Measurements from ENCODE around the gene GRIA3. TPM values are rescaled to one million over a fixed set of nuclear protein-coding genes. Genes with fewer than 3 reads are reported as not detected.
"Not testable (repeated sequence)": the region's sequence is repeated elsewhere in the genome, so short reads cannot be mapped to it uniquely, and the experiment has no call there.

GRIA3 gene
- total RNA-seq, 1 donor from 2014 or later, result 0.26 TPM

DNA sequence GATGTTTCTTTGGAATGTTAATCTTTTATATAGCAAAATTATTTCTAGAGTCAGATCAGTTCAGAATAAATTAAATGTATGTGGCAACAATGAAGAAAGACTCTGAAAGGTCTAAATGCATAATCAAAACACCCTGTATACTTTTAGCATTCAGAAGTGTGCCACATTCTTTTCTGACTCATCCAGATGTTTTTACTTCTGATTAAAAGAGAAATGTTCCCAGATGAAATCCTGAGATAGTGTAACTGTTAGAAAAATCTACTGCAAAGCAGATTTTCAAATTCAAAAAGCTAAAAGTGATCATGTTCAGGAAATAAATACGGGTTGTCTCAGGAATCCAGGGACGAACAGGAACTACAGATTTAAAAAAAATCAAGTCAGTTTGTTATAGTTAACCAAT, 241.4 kb downstream of the GRIA3 start:
- no peak for FAIRE-seq
- DNase-seq (ENCODE audit: low read depth), result peak; percentile 17
- H3K27me3 ChIP-seq (ENCODE audit: control insufficient read depth, insufficient read depth, low read length), result no peaks in the 10 kb centered on the region
- H3K36me3 ChIP-seq (ENCODE audit: control insufficient read depth, insufficient read depth, low read length), result no peaks in the 10 kb centered on the region
- no peak for TF ChIP-seq CTCF (IDR thresholded peaks at IDR 0.05; ENCODE audit: insufficient read depth, low read length, severe bottlenecking)
- no peak overlapping the region for H3K4me3 ChIP-seq (ENCODE audit: low read depth, low read length)

DNA sequence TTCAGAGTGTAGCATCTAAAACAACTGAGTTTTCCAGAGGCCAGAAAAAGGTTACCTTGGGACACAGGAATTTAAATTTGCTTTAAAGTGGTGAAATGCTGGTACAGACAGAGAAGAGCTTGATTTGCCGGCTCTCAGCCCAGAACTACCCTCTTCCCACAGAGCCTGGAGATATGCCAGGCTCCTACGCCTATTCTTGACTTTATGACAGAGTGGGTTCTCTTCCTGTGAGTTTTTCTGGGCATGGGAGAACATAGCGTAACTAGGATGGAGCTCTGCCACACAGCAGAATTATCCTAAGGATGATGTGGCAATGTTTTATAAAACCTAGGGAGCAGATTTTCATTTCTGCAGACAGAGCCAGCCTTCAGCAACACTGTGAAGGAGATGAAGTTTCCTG, 241.8 kb downstream of the GRIA3 start:
- H3K4me3 ChIP-seq (ENCODE audit: low read depth, low read length), result no peak overlapping the region
- no peaks in the 10 kb centered on the region for H3K36me3 ChIP-seq (ENCODE audit: control insufficient read depth, insufficient read depth, low read length)
- FAIRE-seq, result no peak
- no peak for TF ChIP-seq CTCF (IDR thresholded peaks at IDR 0.05; ENCODE audit: insufficient read depth, low read length, severe bottlenecking)
- DNase-seq (ENCODE audit: low read depth), result peak; percentile 38
- H3K27me3 ChIP-seq (ENCODE audit: control insufficient read depth, insufficient read depth, low read length), result no peaks in the 10 kb centered on the region

DNA sequence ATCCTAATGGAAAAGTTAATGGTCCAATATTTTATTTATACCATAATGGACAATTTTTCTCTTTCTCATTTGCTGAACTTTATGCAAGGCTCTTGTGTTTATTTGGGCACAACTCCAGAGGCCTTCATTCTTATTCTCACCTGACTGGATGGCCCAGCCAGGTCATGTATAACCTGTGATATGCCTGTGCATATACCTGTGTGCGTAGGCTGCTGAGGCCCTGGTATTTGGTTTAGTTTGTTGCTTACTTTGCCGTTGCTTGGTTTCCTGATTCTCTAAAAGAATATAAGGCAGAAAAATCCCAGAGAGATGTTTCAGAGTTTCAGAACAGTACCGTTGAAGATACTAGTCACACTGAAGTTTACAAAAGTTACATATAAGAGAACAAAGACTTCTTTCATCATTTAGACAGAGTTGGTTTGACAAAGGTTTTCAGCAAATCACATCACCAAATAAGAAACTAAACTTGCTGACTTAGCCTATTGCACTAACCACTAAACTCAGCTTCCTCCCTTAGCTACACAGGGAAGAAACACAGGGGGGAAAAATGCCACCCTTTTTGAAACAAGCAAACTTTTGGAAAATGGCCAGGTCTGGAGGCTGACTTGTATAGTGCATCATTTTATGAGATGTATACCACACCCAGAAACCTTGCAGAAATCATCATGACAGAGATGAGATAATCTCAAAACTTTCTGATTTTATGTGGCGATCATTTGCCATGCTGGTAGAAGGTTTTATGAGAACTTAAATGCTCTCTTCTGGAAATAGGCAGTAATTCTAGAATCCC, 248.5 kb downstream of the GRIA3 start:
- FAIRE-seq (no peak), DNase-seq (ENCODE audit: low read depth) (peak; percentile 80)
- H3K27me3 ChIP-seq (ENCODE audit: control insufficient read depth, insufficient read depth, low read length), result no peaks in the 10 kb centered on the region
- TF ChIP-seq CTCF (IDR thresholded peaks at IDR 0.05; ENCODE audit: insufficient read depth, low read length, severe bottlenecking), result no peak
- H3K36me3 ChIP-seq (ENCODE audit: control insufficient read depth, insufficient read depth, low read length), result no peaks in the 10 kb centered on the region
- H3K4me3 ChIP-seq (ENCODE audit: low read depth, low read length), result no peak overlapping the region

DNA sequence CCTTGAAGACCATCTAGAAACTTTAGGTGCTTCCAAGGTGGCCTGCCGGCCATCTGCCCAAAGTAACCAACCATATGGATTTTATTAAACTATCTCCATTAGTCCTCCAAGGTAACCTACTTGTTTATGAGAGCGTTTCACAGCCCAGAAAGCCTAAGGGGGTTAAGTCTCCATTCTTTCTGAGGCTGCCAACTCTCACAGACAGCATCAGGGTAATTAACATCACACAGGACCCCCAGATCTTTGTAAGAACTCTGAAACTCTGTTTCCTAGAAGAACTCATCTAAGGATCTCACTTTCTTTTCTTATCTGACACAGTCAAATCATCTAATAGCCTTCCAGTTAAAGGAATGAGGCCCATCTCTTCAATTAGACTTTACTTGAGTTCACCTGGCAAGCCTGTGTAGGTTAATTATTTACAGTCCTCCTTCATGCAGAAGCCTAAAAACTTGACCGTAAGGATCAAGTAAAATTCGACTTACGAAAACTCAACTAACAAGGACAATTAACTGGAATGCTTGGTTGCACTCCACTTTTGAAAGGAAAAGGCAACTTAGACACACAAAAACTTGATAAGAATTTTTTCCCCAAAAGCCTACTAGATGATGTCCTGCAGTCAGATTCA, 252.5 kb downstream of the GRIA3 start:
- no peaks in the 10 kb centered on the region for H3K27me3 ChIP-seq (ENCODE audit: control insufficient read depth, insufficient read depth, low read length)
- H3K4me3 ChIP-seq (ENCODE audit: low read depth, low read length), result no peak overlapping the region
- TF ChIP-seq CTCF (IDR thresholded peaks at IDR 0.05; ENCODE audit: insufficient read depth, low read length, severe bottlenecking), result no peak
- FAIRE-seq (no peak), DNase-seq (ENCODE audit: low read depth) (no peak)
- H3K36me3 ChIP-seq (ENCODE audit: control insufficient read depth, insufficient read depth, low read length), result no peaks in the 10 kb centered on the region

DNA sequence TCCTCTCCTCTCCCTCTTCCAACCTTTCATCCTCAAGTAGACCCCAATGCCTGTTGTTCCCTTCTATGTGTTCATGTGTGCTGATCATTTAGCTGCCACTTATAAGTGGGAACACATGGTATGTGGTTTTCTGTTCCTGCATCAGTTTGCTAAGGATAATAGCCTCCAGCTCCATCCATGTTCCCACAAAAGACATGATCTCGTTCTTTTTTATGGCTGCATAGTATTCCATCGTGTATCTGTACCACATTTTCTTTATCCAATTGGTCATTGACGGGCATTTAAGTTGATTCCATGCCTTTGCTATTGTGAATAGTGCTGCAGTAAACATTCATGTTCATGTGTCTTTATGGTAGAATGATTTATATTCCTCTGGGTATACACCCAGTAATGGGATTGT, 255.8 kb downstream of the GRIA3 start:
- not testable (repeated sequence) for FAIRE-seq; H3K36me3 ChIP-seq (ENCODE audit: control insufficient read depth, insufficient read depth, low read length); H3K27me3 ChIP-seq (ENCODE audit: control insufficient read depth, insufficient read depth, low read length); DNase-seq (ENCODE audit: low read depth); H3K4me3 ChIP-seq (ENCODE audit: low read depth, low read length)

DNA sequence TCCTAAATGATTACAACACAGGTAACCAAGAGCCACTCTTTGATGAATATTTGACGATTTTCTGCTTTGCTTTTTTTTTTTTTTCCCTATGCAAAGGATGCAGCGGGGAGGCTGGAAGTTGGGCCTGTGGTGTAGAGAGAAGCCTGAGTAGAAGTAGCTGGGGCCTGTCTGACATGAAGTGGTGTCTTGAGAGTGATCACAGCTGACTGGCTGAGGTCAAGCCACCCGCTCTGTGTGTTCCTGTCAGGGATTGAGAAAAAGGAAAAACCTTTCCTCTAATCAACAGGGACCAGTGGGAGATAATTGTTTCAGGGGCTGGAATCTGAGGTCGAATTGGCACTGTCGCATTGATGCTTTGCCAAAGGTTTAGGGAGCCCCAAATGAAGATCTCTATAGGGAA, 258.7 kb downstream of the GRIA3 start:
- FAIRE-seq, result no peak

More for the DNA sequence above, 258.7 kb downstream of the GRIA3 start:
- Histone ChIP-seq H3K4me3 (ENCODE audit: low read depth, low read length) (no peak overlapping the region), H3K36me3 (ENCODE audit: control insufficient read depth, insufficient read depth, low read length) (no peaks in the 10 kb centered on the region), H3K27me3 (ENCODE audit: control insufficient read depth, insufficient read depth, low read length) (no peaks in the 10 kb centered on the region)
- no peak for TF ChIP-seq CTCF (IDR thresholded peaks at IDR 0.05; ENCODE audit: insufficient read depth, low read length, severe bottlenecking)
- no peak for DNase-seq (ENCODE audit: low read depth)
